Esophagus muscularis mucosa (tissue), 4 donors: ENCODE data around the gene ABCC10. TPM values are rescaled to one million over a fixed set of nuclear protein-coding genes. Genes with fewer than 3 reads are reported as not detected.
"Not testable (repeated sequence)": the region's sequence is repeated elsewhere in the genome, so short reads cannot be mapped to it uniquely, and the experiment has no call there.

Experiments used
- DNase-seq: peaks from one replicate; pipeline ENCODE4 v3.0.0-alpha.2; 2017; ENCODE audit errors: extremely low spot score
- H3K27ac ChIP-seq, 4 donors: fragments of 200-600 bp; sonication (generic); replicated peaks in 1 of 4; 1 replicate in 3 of 4; 2 replicates in 1 of 4; pipeline ENCODE4 v1.5.1; 2016 to 2019; ENCODE audit warnings: mild to moderate bottlenecking in 1 of 4
- H3K27me3 ChIP-seq, 4 donors: fragments of 200-600 bp; sonication (generic); one replicate each; pipeline versions ENCODE4 v1.5.1 to v1.6.0; 2016 to 2019
- H3K36me3 ChIP-seq, 4 donors: fragments of 200-600 bp; sonication (generic); one replicate each; pipeline ENCODE4 v1.5.1; 2016 to 2019
- H3K4me1 ChIP-seq, 4 donors: fragments of 200-600 bp; sonication (generic); one replicate each; pipeline ENCODE4 v1.5.1; 2016 to 2019
- H3K4me3 ChIP-seq, 4 donors: fragments of 200-600 bp; sonication (generic); 1 replicate in 2 of 4; 2 replicates in 2 of 4; pipeline ENCODE4 v1.5.1; 2016 to 2019; ENCODE audit warnings: mild to moderate bottlenecking in 4 of 4, moderate library complexity in 1 of 4
- H3K9me3 ChIP-seq, 4 donors: fragments of 200-600 bp; sonication (generic); 1 replicate in 3 of 4; 2 replicates in 1 of 4; pipeline ENCODE4 v1.5.1; 2016 to 2019
- EP300 ChIP-seq: sonication (generic); formaldehyde crosslinking; IDR thresholded peaks from one replicate; pipeline ENCODE4 v1.6.1; 2017; ENCODE audit warnings: antibody characterized with exemption
- POLR2A ChIP-seq: fragments of 450-650 bp; IDR thresholded peaks from one replicate; pipeline ENCODE4 v1.6.1; 2017; ENCODE audit warnings: antibody characterized with exemption, moderate library complexity, mild to moderate bottlenecking, low read depth
- POLR2AphosphoS5 ChIP-seq, 2 donors: sonication (generic); formaldehyde crosslinking; IDR thresholded peaks; one replicate each; pipeline ENCODE4 v1.6.1; 2017; ENCODE audit warnings: antibody characterized with exemption in 2 of 2
- WGBS: methylation state at CpG from one replicate; pipeline ENCODE4 v1.1.5; 2018; 5-methylcytosine and 5-hydroxymethylcytosine counted together
- intact Hi-C: fragments of 100-400 bp; cut with DNase I; formaldehyde crosslinking; loops from one replicate; pipeline ENCODE4 v1.15.1; 2023
- total RNA-seq, 4 donors: library from RNA; depleted of rRNA; stranded (reverse); fragments of >200 nt; gene quantifications; one replicate each; pipeline versions ENCODE4 v1.1.0 to v1.2.1, GENCODE V29; 2016
- TF ChIP-seq, protein P1 (sequence below), 3 experiments: fragments of 200-600 bp in 2 of 3; fragments of 450-650 bp in 1 of 3; sonication (generic) in 2 of 3; IDR thresholded peaks; one replicate each; pipeline ENCODE4 v1.5.1; 2017 to 2019; ENCODE audit warnings: antibody characterized with exemption in 3 of 3, mild to moderate bottlenecking in 2 of 3, moderate library complexity in 1 of 3

The ABCC10 gene
- total RNA-seq, 4 donors from 2014 or later = 7.6 to 19.4 (median 12.5) TPM

DNA sequence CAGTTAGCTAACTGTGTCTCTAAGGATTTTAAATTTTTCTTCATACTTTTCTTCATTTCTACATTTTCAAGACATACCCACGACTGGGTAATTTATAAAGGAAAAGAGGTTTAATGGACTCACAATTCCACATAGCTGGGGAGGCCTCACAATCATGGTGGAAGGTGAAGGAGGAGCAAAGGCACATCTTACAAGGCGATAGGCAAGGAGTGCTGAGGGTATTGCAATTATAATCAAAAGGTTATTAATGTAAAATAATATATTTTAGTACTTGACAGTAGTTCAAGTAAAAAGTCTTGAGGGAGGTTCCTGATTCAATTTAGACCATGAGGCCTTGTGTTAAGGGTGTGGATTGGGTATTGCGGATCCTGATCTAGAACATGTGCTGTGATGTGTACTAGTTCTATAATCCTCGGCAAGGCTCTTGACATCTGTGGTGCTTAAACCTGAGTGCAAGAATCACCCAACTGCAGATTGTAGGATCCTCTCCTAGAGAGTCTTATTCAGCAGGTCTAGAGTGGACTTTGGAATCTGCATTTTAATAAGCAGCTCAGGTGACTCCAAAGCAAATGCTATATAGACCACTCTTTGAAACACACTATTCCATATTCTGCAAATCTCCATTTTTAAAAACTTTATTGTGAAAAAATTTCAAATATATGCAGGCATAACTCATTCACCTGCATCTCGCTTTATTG lies 7.2 kb upstream of the ABCC10 start:
- DNase-seq = no peak
- Histone ChIP-seq H3K27me3 (no peaks in the 10 kb centered on the region), H3K4me1 (no peaks in the 10 kb centered on the region), H3K27ac (no peak overlapping the region), H3K36me3 (no peaks in the 10 kb centered on the region), H3K4me3 (no peak overlapping the region), H3K9me3 (no peaks in the 10 kb centered on the region)
- TF ChIP-seq POLR2AphosphoS5 (IDR thresholded peaks at IDR 0.05) = no peak
- TF ChIP-seq, protein P1, sequence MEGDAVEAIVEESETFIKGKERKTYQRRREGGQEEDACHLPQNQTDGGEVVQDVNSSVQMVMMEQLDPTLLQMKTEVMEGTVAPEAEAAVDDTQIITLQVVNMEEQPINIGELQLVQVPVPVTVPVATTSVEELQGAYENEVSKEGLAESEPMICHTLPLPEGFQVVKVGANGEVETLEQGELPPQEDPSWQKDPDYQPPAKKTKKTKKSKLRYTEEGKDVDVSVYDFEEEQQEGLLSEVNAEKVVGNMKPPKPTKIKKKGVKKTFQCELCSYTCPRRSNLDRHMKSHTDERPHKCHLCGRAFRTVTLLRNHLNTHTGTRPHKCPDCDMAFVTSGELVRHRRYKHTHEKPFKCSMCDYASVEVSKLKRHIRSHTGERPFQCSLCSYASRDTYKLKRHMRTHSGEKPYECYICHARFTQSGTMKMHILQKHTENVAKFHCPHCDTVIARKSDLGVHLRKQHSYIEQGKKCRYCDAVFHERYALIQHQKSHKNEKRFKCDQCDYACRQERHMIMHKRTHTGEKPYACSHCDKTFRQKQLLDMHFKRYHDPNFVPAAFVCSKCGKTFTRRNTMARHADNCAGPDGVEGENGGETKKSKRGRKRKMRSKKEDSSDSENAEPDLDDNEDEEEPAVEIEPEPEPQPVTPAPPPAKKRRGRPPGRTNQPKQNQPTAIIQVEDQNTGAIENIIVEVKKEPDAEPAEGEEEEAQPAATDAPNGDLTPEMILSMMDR (IDR thresholded peaks at IDR 0.05) = no peak
- TF ChIP-seq EP300 = no peak
- TF ChIP-seq POLR2A = no peak
- WGBS = 61% methylated on average over 5 of the region's 5 CpGs
- intact Hi-C loops = no loop called here

DNA sequence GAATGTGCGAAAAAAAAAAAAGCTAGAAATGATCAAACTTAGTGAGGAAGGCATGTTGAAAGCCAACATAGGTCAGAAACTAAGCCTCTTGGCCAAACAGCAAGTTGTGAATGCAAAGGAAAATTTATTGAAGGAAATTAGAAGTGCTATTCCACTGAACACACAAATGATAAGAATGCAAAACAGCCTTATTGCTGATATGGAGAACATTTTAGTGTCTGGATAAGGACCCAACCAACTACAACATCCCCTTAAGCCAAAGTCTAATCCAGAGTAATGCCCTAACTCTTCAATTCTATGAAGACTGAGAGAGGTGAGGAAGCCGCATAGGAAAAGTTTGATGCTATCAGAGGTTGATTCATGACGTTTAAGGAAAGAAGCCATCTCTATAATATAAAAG lies 5.5 kb upstream of the ABCC10 start:
- H3K4me1 ChIP-seq = peaks cover under 1 to 3% (median 2%) of the 10 kb centered on the region in 4 donors
- TF ChIP-seq, protein P1 (IDR thresholded peaks at IDR 0.05) = no peak
- TF ChIP-seq EP300 (no peak), POLR2AphosphoS5 (IDR thresholded peaks at IDR 0.05) (no peak), POLR2A (no peak)
- intact Hi-C loops = no loop called here
- no peaks in the 10 kb centered on the region for H3K9me3 ChIP-seq
- no peaks in the 10 kb centered on the region for H3K27me3 ChIP-seq
- no peak for DNase-seq
- 84% methylated on average over 3 of the region's 3 CpGs for WGBS
- H3K4me3 ChIP-seq = no peak overlapping the region
- no peak overlapping the region for H3K27ac ChIP-seq
- no peaks in the 10 kb centered on the region for H3K36me3 ChIP-seq

DNA sequence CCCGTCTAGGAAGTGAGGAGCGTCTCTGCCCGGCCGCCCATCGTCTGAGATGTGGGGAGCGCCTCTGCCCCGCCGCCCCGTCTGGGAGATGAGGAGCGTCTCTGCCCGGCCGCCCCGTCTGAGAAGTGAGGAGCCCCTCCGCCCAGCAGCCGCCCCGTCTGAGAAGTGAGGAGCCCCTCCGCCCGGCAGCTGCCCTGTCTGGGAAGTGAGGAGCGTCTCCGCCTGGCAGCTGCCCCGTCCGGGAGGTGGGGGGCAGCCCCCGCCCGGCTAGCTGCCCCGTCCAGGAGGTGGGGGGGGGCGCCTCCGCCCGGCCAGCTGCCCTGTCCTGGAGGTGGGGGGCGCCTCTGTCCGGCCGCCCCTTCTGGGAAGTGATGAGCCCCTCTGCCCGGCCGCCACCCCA lies 2.3 kb upstream of the ABCC10 start:
- not testable (repeated sequence) for H3K4me3 ChIP-seq, H3K27me3 ChIP-seq, H3K9me3 ChIP-seq, DNase-seq, H3K36me3 ChIP-seq, H3K27ac ChIP-seq
- 95% methylated on average over 15 of the region's 33 CpGs for WGBS
- intact Hi-C loops = loop anchor here (5.0 kb wide), 1 partner anchor 53 kb away; no protein-coding TSS in a partner anchor
- peaks cover 14 to 28% (median 25%) of the 10 kb centered on the region in 4 donors for H3K4me1 ChIP-seq

DNA sequence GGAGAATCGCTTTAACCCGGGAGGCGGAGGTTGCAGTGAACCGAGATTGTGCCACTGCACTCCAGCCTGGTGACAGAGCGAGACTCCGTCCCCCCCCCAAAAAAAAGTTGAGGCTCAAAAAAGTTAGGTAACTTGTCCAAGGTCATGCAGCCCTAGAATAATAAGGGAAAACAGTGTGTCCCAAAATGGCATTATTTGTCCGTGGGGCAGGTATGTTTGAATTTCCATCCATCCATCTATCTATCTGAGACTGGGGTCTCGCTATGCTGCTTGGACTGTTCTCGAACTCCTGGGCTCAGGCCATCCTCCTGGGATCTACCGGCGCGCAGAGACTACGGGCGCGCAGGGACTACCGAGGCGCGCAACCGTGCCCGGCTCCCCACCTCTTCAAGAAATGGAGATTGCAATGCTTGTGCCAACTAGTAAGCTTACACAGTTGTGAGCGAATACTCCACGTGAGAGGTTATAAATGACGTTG lies 374 bp upstream of the ABCC10 start:
- no peak for TF ChIP-seq EP300
- TF ChIP-seq POLR2AphosphoS5 (IDR thresholded peaks at IDR 0.05) = no peak
- no peak for TF ChIP-seq POLR2A
- TF ChIP-seq, protein P1 (IDR thresholded peaks at IDR 0.05) = no peak
- no peaks in the 10 kb centered on the region for H3K27me3 ChIP-seq

DNA sequence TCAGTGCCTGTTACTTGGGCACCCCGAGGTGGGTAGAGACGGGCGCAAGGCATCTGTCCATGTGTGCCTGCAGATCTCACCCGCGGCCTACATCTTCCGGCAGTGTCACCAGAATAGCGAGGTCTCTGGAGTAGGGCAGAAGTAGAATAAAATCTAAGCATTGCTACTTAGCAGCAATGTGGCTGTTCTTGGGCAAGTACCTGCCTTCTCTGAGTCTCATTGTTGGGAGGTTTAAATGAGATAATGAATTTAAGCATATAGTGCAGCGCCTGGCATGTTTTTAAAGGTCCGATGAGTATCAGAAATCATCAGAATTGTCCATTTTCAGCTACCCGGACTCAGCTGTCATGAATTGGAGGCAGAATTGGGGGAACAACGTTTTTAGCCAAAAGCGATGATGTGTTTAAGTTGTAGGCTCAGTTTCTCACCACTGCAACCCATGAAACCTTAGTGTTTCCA lies 800 bp downstream of the ABCC10 start:
- H3K36me3 ChIP-seq = peaks cover 0 to 21% (median 17%) of the 10 kb centered on the region in 4 donors
- H3K27me3 ChIP-seq = no peaks in the 10 kb centered on the region
- no peak for DNase-seq
- intact Hi-C loops = loop anchor here (5.0 kb wide), 1 partner anchor 56 kb away; no protein-coding TSS in a partner anchor
- H3K27ac ChIP-seq = peak overlapping the region; percentile 82 to 92 (median 88)
- WGBS = 19% methylated on average over 12 of the region's 12 CpGs
- H3K4me3 ChIP-seq = peak overlapping the region; percentile 77 to 88 (median 85)
- no peaks in the 10 kb centered on the region for H3K9me3 ChIP-seq
- H3K4me1 ChIP-seq = peaks cover 14 to 41% (median 26%) of the 10 kb centered on the region in 4 donors
- no peak for TF ChIP-seq EP300
- TF ChIP-seq POLR2A = no peak
- TF ChIP-seq POLR2AphosphoS5 (IDR thresholded peaks at IDR 0.05) = no peak
- TF ChIP-seq, protein P1 (IDR thresholded peaks at IDR 0.05) = no peak

More for the DNA sequence above, 374 bp upstream of the ABCC10 start:
- WGBS = 42% methylated on average over 23 of the region's 23 CpGs
- H3K27ac ChIP-seq = peak overlapping the region; percentile 82 to 92 (median 88)
- peaks cover 14 to 33% (median 26%) of the 10 kb centered on the region in 4 donors for H3K4me1 ChIP-seq
- DNase-seq = no peak
- peak overlapping the region; percentile 77 to 88 (median 85) for H3K4me3 ChIP-seq
- intact Hi-C loops = loop anchor here (5.0 kb wide), 1 partner anchor 55 kb away; no protein-coding TSS in a partner anchor
- H3K9me3 ChIP-seq = no peaks in the 10 kb centered on the region
- H3K36me3 ChIP-seq = peaks cover 0 to 10% (median 5%) of the 10 kb centered on the region in 4 donors
